D721Med (cell line): ENCODE measurements around the gene PPP1R11.
"Not testable (repeated sequence)": the region's sequence is repeated elsewhere in the genome, so short reads cannot be mapped to it uniquely, and the experiment has no call there.

ENCODE experiments used
- DNase-seq: peaks from one replicate; pipeline ENCODE4 v3.0.0; 2011; ENCODE audit warnings: low spot score; ENCODE audit not compliant: insufficient read length
- FAIRE-seq: peaks from 2 replicates; lab custom pipeline; 2011; peaks lifted over from hg19 to GRCh38; lab: Jason Lieb, UNC
- TF ChIP-seq, protein P1 (sequence below): IDR thresholded peaks from 2 replicates; pipeline ENCODE4 v1.5.1; 2012; ENCODE audit warnings: mild to moderate bottlenecking, control low read depth; ENCODE audit not compliant: insufficient read depth; ENCODE audit errors: missing control alignments

PPP1R11 gene

DNA sequence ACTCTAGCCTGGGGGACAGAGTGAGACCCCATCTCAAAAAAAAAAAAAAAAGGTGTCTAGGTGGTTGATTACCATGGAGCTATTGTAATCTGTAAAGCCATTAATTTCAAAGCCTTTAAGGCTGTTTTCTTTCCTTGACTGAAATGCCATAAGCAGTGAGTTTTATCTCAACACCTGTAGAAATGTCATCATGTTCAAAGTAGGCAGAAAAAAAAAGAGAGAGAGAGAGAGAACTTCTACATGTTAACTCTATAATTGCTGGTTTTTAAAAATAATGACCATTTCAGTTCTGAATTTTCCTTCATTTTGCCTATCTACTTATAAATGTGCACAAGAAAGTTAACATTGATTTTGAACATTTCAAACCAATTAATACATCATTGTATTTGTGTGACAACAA is 35.6 kb upstream of the PPP1R11 start:
- FAIRE-seq (no peak), DNase-seq (no peak)
- TF ChIP-seq, protein P1, sequence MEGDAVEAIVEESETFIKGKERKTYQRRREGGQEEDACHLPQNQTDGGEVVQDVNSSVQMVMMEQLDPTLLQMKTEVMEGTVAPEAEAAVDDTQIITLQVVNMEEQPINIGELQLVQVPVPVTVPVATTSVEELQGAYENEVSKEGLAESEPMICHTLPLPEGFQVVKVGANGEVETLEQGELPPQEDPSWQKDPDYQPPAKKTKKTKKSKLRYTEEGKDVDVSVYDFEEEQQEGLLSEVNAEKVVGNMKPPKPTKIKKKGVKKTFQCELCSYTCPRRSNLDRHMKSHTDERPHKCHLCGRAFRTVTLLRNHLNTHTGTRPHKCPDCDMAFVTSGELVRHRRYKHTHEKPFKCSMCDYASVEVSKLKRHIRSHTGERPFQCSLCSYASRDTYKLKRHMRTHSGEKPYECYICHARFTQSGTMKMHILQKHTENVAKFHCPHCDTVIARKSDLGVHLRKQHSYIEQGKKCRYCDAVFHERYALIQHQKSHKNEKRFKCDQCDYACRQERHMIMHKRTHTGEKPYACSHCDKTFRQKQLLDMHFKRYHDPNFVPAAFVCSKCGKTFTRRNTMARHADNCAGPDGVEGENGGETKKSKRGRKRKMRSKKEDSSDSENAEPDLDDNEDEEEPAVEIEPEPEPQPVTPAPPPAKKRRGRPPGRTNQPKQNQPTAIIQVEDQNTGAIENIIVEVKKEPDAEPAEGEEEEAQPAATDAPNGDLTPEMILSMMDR = no peak

GRCh38 chr6:30033440-30033839 is 33.6 kb upstream of the PPP1R11 start:
- FAIRE-seq, DNase-seq: not testable (repeated sequence)

- no peak for FAIRE-seq
- TF ChIP-seq, protein P1 = no peak
Observed at GRCh38 chr6:30035784-30036183, 31.2 kb upstream of the PPP1R11 start.

GRCh38 chr6:30037182-30037788 is 29.7 kb upstream of the PPP1R11 start:
- FAIRE-seq (no peak), DNase-seq (no peak)
- TF ChIP-seq, protein P1 = peak; percentile 41

More at GRCh38 chr6:30035784-30036183, 31.2 kb upstream of the PPP1R11 start:
- DNase-seq = no peak

DNA sequence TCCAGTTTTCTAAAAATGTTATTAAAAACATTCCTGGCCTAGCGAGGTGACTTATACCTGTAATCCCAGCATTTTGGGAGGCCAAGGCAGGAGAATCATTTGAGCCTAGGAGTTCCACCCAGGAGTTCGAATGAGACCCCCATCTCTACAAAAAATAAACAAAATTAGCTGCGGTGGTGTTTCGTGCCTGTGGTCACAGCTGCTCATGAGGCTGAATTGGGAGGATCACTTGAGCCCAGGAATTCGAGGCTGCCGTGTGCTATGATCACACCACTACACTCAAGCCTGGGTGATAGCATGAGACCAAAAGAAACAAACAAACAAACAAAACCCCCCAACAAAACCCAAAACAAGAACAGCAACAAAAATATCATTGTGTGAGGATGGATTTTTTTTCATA is 25.8 kb upstream of the PPP1R11 start:
- DNase-seq (no peak), FAIRE-seq (no peak)
- TF ChIP-seq, protein P1 = no peak

DNA sequence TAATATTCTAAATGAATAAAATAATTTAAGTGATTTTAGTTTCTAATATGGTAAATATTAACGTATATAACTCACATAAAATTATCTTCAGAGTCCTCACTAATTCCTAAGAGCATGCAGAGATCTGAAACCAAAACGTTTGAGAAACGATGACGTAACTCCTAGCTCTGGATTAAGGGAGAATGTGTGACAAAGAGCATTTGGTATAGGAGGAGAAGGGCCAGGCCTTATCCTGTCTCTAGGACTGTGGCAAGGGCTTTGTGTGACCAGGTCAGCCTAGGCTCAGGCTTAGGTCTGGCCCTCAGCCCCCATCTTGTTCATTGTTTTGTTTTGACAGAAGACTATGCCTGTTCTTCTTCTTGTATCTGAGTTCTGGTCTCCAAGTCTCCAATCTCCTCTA is 25.2 kb upstream of the PPP1R11 start:
- no peak for DNase-seq
- TF ChIP-seq, protein P1 = no peak
- FAIRE-seq = no peak

GRCh38 chr6:30042476-30042875 is 24.5 kb upstream of the PPP1R11 start:
- TF ChIP-seq, protein P1 = no peak
- FAIRE-seq = no peak
- DNase-seq = no peak
